PC-9 (cell line): ENCODE results near the gene SPATA46. TPM values are rescaled to one million over a fixed set of nuclear protein-coding genes. Genes with fewer than 3 reads are reported as not detected.

ENCODE experiments used
- BruUV-seq: library from RNA; stranded (reverse); fragments of 400-500 nt; replicated peaks from 2 replicates; lab custom pipeline; 2021; lab: Mats Ljungman, UMichigan
- CTCF ChIA-PET: fragments of 300-600 bp; sonication (Branson Sonifier 250); formaldehyde crosslinking; loops from one replicate; lab custom pipeline; 2022; ENCODE audit warnings: antibody characterized with exemption; lab: Charles Lee
- POLR2A ChIA-PET: fragments of 300-600 bp; sonication (Branson Sonifier 250); formaldehyde crosslinking; loops from one replicate; lab custom pipeline; 2022; ENCODE audit warnings: antibody characterized with exemption; ENCODE audit not compliant: unreplicated experiment; lab: Charles Lee
- DNase-seq, 2 experiments: peaks; one replicate each; pipeline versions ENCODE4 v3.0.0 to v3.0.0-alpha.2; 2015 to 2022; ENCODE audit warnings: mixed read lengths in 1 of 2
- H2AFZ ChIP-seq: fragments of 200-600 bp; sonication (generic); 2 replicates; pipeline ENCODE4 v1.8.1; 2017; ENCODE audit warnings: antibody characterized with exemption
- H3F3A ChIP-seq: fragments of 200-600 bp; sonication (generic); 2 replicates; pipeline ENCODE4 v1.8.1; 2017; ENCODE audit warnings: antibody characterized with exemption, mild to moderate bottlenecking, low read depth; ENCODE audit not compliant: insufficient read depth
- H3K27ac ChIP-seq: fragments of 200-600 bp; sonication (generic); 2 replicates; pipeline ENCODE4 v1.6.1; 2016; ENCODE audit warnings: mixed run types
- H3K27me3 ChIP-seq: fragments of 200-600 bp; sonication (generic); 2 replicates; pipeline ENCODE4 v1.6.1; 2016; ENCODE audit warnings: low read depth, mixed run types; ENCODE audit not compliant: insufficient read depth
- H3K36me3 ChIP-seq: fragments of 200-600 bp; sonication (generic); 2 replicates; pipeline ENCODE4 v1.6.1; 2016; ENCODE audit warnings: low read depth, mixed run types
- H3K4me1 ChIP-seq: fragments of 200-600 bp; sonication (generic); replicated peaks from 2 replicates; pipeline ENCODE4 v1.6.1; 2016; ENCODE audit warnings: mixed run types; ENCODE audit not compliant: insufficient read depth
- H3K4me2 ChIP-seq: fragments of 200-600 bp; sonication (generic); 2 replicates; pipeline ENCODE4 v1.6.1; 2017; ENCODE audit warnings: mixed run types
- H3K4me3 ChIP-seq: fragments of 200-600 bp; sonication (generic); 2 replicates; pipeline ENCODE4 v1.6.1; 2016; ENCODE audit warnings: mixed run types
- H3K79me2 ChIP-seq: fragments of 200-600 bp; sonication (generic); 2 replicates; pipeline ENCODE4 v1.6.1; 2017; ENCODE audit warnings: low read depth, mixed run types
- H3K9me2 ChIP-seq: fragments of 200-600 bp; sonication (generic); 2 replicates; pipeline ENCODE4 v1.8.1; 2017; ENCODE audit warnings: mild to moderate bottlenecking; ENCODE audit not compliant: insufficient read depth
- H3K9me3 ChIP-seq: fragments of 200-600 bp; sonication (generic); 2 replicates; pipeline ENCODE4 v1.8.1; 2016; ENCODE audit warnings: low read depth; ENCODE audit not compliant: insufficient read depth
- H4K20me1 ChIP-seq: fragments of 200-600 bp; sonication (generic); 2 replicates; pipeline ENCODE4 v1.8.1; 2017; ENCODE audit not compliant: insufficient read depth
- EZH2 ChIP-seq: fragments of 200-600 bp; sonication (generic); IDR thresholded peaks from 2 replicates; pipeline ENCODE4 v1.8.0; 2017; ENCODE audit warnings: antibody characterized with exemption, low read depth
- intact Hi-C: fragments of 100-400 bp; cut with micrococcal nuclease; formaldehyde crosslinking; loops from one replicate; pipeline ENCODE4 v1.10.0; 2022; ENCODE audit not compliant: unreplicated experiment
- total RNA-seq: library from RNA; stranded (reverse); gene quantifications from 2 replicates; pipeline ENCODE4 v1.2.3, GENCODE V29; 2021
- TF ChIP-seq, protein P1 (sequence below): fragments of 200-600 bp; sonication (generic); conservative IDR thresholded peaks from 2 replicates; pipeline ENCODE4 v1.6.1; 2017; ENCODE audit warnings: mixed run types, antibody characterized with exemption, mild to moderate bottlenecking, moderate library complexity

Gene SPATA46
- total RNA-seq, 1 experiment from 2014 or later: not detected

DNA sequence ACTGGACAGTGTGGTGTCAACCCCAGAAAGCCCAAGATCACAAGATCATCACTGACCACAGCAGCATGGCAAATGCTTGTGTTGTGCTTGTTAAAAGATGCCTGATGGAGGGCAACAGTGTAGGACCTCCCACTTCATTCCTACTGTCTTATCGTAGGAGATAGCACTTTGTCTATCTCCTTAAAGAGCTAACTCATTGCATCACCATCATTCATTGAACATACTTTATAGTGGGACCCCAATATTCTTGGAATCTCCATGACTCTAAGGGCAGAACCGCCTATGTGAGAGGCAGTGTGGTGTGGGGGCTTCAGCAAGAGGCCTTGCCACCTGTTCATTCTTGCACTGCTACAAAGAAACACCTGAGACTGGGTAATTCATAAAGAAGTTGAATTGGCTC, 40.3 kb upstream of the SPATA46 start:
- DNase-seq: no peak
- H4K20me1 ChIP-seq: no peaks in the 10 kb centered on the region
- no peaks in the 10 kb centered on the region for H3K36me3 ChIP-seq
- CTCF ChIA-PET: no interaction called here
- BruUV-seq: no TSS peak
- H3K9me2 ChIP-seq: no peaks in the 10 kb centered on the region
- H3K27me3 ChIP-seq: no peaks in the 10 kb centered on the region
- H3K79me2 ChIP-seq: no peaks in the 10 kb centered on the region
- no peaks in the 10 kb centered on the region for H3K9me3 ChIP-seq
- no peaks in the 10 kb centered on the region for H3F3A ChIP-seq
- H3K27ac ChIP-seq: no peak overlapping the region
- no peak overlapping the region for H2AFZ ChIP-seq
- POLR2A ChIA-PET: no interaction called here
- H3K4me2 ChIP-seq: no peak overlapping the region
- H3K4me1 ChIP-seq: peaks cover 17% of the 10 kb centered on the region
- intact Hi-C loops: no loop called here
- TF ChIP-seq, protein P1, sequence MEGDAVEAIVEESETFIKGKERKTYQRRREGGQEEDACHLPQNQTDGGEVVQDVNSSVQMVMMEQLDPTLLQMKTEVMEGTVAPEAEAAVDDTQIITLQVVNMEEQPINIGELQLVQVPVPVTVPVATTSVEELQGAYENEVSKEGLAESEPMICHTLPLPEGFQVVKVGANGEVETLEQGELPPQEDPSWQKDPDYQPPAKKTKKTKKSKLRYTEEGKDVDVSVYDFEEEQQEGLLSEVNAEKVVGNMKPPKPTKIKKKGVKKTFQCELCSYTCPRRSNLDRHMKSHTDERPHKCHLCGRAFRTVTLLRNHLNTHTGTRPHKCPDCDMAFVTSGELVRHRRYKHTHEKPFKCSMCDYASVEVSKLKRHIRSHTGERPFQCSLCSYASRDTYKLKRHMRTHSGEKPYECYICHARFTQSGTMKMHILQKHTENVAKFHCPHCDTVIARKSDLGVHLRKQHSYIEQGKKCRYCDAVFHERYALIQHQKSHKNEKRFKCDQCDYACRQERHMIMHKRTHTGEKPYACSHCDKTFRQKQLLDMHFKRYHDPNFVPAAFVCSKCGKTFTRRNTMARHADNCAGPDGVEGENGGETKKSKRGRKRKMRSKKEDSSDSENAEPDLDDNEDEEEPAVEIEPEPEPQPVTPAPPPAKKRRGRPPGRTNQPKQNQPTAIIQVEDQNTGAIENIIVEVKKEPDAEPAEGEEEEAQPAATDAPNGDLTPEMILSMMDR: no peak
- H3K4me3 ChIP-seq: no peak overlapping the region

DNA sequence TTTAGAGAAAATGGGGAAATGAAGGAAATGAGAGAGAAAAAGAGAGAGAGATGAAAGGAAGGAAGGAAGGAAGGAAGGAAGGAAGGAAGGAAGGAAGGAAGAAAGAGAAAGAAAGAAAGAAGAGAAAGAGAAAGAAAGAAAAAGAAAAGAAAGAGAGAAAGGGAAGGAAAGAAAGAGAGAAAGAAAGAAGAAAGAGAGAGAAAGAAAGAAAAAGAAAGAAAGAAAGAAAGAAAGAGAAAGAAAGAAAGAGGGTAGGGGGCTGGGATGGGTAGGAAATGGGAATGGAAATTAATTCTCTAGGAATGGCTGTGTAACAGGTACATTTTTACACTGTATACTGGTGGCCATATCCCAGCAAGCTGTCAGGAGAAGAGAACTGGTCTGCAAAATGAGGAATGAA, 39.6 kb upstream of the SPATA46 start:
- no peak for TF ChIP-seq EZH2
- TF ChIP-seq, protein P1: no peak
- Histone ChIP-seq H3K9me2 (no peaks in the 10 kb centered on the region), H3K4me2 (no peak overlapping the region), H3F3A (no peaks in the 10 kb centered on the region), H3K79me2 (no peaks in the 10 kb centered on the region), H4K20me1 (no peaks in the 10 kb centered on the region), H3K4me1 (peaks cover 17% of the 10 kb centered on the region), H3K36me3 (no peaks in the 10 kb centered on the region), H3K27ac (no peak overlapping the region), H3K4me3 (no peak overlapping the region), H3K9me3 (no peaks in the 10 kb centered on the region), H2AFZ (no peak overlapping the region), H3K27me3 (no peaks in the 10 kb centered on the region)
- ChIA-PET CTCF (no interaction called here), POLR2A (no interaction called here)
- no peak for DNase-seq
- no TSS peak for BruUV-seq
- intact Hi-C loops: no loop called here

DNA sequence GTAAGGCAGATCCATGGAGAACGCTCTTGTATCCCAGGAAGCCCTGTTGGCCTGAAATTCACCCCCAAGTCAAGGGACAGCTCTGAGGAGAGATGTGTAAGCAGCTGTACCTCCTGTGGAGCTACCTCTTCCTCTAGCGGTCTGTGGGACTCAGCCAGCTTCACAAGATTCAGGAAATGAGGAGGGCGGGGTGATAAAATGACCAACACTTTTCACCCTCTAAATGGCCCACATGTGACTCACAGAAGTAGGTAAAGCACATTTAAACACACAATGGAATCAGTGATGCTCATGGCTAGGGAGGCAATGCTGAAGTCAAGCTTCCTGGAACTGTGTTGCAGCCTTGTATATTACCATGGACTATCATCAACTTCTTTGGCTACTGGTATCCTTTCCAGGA, 35.3 kb upstream of the SPATA46 start, which contains the start of gene SH2D1B:
TSS of gene SH2D1B (minus strand) at position 135 of the 400 bp plus-strand sequence. CDS start at position 15, 120 bp downstream.
- no peaks in the 10 kb centered on the region for H3K4me1 ChIP-seq
- no peaks in the 10 kb centered on the region for H3K79me2 ChIP-seq
- no TSS peak for BruUV-seq
- H2AFZ ChIP-seq: no peak within 1 kb of the TSS
- no peak within 1 kb of the TSS for H3K4me2 ChIP-seq
- no peaks in the 10 kb centered on the region for H4K20me1 ChIP-seq
- no peaks in the 10 kb centered on the region for H3K9me3 ChIP-seq
- intact Hi-C loops: no loop called here
- no peak for TF ChIP-seq EZH2
- TF ChIP-seq, protein P1: no peak
- ChIA-PET POLR2A (no interaction called here), CTCF (no interaction called here)
- H3K4me3 ChIP-seq: no peak within 1 kb of the TSS
- no peaks in the 10 kb centered on the region for H3F3A ChIP-seq
- H3K27me3 ChIP-seq: no peaks in the 10 kb centered on the region
- no peak for DNase-seq
- H3K36me3 ChIP-seq: no peaks in the 10 kb centered on the region
- H3K27ac ChIP-seq: no peak within 1 kb of the TSS
- no peaks in the 10 kb centered on the region; the same call in 1 of the 2 replicates for H3K9me2 ChIP-seq
